Measurements from ENCODE around the gene UBA5. TPM values are rescaled to one million over a fixed set of nuclear protein-coding genes. Genes with fewer than 3 reads are reported as not detected.

UBA5 gene
- 10 to 100 TPM; 37.1 to 38.4 TPM for total RNA-seq

DNA sequence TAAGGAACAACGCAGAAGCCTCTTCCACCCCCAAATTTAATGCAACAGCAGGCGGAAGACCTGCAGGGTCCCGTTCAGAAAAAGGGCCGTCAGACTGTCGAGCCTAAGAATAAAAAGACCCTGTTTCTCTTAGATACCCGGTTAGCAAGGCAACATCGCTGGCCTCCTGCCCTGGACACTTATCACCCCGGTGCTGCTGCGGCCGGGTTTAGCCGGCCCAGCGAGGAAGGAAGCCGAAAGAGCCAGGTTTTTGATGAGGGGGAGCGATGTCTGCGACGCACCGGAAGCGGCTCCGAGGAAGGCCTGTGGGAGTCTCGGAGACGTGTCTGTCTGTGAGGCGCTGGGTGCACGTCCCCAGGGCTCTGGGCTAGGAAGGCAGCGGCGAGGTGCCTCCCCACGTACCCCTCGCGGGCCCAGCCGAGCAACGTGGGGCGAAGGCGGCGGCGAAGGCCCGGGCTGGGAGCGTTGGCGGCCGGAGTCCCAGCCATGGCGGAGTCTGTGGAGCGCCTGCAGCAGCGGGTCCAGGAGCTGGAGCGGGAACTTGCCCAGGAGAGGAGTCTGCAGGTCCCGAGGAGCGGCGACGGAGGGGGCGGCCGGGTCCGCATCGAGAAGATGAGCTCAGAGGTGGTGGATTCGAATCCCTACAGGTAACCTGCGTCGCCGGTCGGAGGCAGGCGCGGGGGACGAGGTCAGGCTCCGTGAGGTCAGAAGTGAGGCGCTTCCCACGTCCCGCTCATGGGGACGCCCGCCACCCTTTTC lies at the start of gene UBA5:
UBA5 (plus strand) TSS at position 278 of the 759 bp plus-strand sequence; CDS start at position 487, 209 bp downstream.

DNA sequence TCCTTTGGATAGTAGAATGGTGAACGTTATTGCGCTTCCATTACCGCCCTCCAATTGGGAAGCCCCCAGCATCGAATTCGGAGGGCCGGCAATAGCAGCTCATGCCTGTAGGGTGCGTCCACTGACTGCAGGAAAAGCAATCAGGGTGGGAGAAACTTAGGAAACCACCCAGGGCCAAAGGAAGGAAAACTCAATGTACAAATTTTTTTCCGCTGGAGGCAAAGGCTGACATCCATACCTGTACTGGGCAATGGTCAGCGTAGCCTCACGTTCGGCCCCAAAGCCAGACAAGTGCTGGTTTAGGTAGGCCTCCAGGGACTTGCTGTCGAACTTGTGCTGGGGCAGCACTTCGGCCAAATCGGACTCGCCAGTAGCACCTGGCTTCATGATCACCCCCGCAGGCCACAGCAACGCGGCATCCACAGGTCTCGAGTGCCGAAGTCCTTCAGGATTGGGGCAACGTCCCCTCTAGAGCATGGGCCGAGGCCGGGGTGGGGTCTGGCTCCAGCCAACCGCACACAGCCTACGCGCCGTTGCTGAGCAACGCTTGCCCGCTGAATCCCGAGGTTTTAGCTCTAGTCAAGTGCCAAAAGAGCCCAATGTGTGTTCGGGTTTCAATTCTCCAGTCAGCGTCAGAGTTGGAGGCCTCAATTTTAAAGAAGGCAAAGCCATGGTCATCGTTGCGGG lies 621 bp upstream of the UBA5 start, which contains the start of gene ACAD11:
ACAD11 (minus strand) TSS at position 445 of the 687 bp plus-strand sequence; CDS start at position 387, 58 bp downstream.

DNA sequence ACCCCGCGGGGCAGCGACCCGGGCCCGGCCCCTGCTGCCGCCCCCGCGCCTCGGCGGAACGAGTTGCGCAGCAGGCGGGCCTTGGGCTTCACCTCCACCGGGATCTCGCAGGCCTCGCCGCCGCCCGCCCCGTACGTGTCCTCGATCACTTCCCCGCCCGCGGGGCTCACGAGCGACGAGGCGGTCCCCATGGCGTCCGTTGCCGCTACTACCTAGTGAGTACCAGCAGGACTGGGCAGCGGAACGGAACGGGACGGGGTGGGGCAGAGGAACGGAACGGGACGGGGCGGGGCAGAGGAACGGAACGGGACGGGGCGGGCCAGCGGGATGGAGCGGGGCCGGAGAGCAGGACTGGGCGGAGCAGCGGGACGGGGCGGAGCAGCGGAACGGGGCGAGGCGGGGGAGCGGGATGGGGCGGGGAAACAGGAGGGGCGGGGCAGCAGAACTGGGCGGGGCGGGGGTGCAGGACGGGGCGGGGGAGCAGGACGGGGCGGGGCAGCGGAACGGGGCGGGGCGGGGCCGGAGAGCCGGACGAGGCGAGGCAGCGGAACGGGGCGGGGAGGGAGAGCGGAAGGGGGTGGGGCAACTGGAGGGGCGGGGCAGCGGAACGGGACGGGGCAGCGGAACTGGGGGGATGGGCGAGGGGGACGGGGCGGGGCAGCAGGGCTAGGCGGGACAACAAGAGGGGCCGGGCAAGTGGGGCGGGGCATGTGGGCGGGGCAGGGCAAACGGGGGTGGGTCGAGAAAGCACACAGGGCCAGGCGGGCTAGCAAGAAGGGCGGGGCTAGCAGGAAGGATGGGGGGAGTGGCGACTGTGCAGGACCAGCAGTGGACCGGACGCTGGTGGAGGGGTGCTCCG lies 62.3 kb downstream of the UBA5 start, which contains the start of gene NPHP3:
NPHP3 (minus strand) TSS at position 245 of the 859 bp plus-strand sequence; CDS start at position 191, 54 bp downstream.

Other genes with a start within 250 kb of the UBA5 start
- gene DNAJC13, start 242.8 kb upstream of the UBA5 start, total RNA-seq: 10 to 100 TPM; 32.4 to 33.3 TPM
- not detected for gene ACKR4, start 63.1 kb upstream of the UBA5 start, total RNA-seq
- 10 to 100 TPM; 10.8 to 12.0 TPM for gene ACAD11, start 520 bp upstream of the UBA5 start, total RNA-seq
- gene NPHP3, start 62.1 kb downstream of the UBA5 start, total RNA-seq: 10 to 100 TPM; 23.6 to 25.7 TPM